Measurements from ENCODE around the gene MBTD1. TPM values are rescaled to one million over a fixed set of nuclear protein-coding genes. Genes with fewer than 3 reads are reported as not detected.

Gene MBTD1
- total and polyA plus RNA-seq, 10 of the 15 experiments (the other 5 are each of a cell fraction or from before 2014, with no cell fraction given), result 1.3 to 16.7 (median 9.5) TPM

- BruUV-seq (replicated peaks), result no TSS peak
- intact Hi-C loops (cut with micrococcal nuclease; ENCODE audit: unreplicated experiment) (no loop called here), in situ Hi-C loops (cut with MboI) (loop anchor here (10.0 kb wide), 1 partner anchor 349 kb away; no protein-coding TSS in a partner anchor)
- Histone ChIP-seq H3K9me3 (replicated peaks; ENCODE audit: control insufficient read depth, insufficient read depth, low read length) (no peaks in the 10 kb centered on the region), H4K20me1 (ENCODE audit: control insufficient read depth, insufficient read depth) (no peaks in the 10 kb centered on the region), H3K27me3 (replicated peaks in 1 of 2; ENCODE audit: control insufficient read depth in 2 of 2, insufficient read depth in 2 of 2, low read length in 1 of 2) (no peaks in the 10 kb centered on the region), H2AFZ (ENCODE audit: control insufficient read depth, low read depth, low read length) (no peak overlapping the region), H3K4me1 (ENCODE audit: control insufficient read depth, insufficient read depth, low read length) (no peaks in the 10 kb centered on the region), H3K4me3 (no peak overlapping the region), H3K4me2 (ENCODE audit: control insufficient read depth, insufficient read depth) (no peak overlapping the region), H3K9ac (ENCODE audit: control insufficient read depth, insufficient read depth, low read length) (no peak overlapping the region), H3K36me3 (ENCODE audit: control insufficient read depth in 2 of 2, insufficient read depth in 2 of 2, low read length in 1 of 2) (peaks cover 2 to 14% of the 10 kb centered on the region in 2 experiments), H3K27ac (ENCODE audit: control insufficient read depth, insufficient read depth) (no peak overlapping the region), H3K79me2 (ENCODE audit: control insufficient read depth, insufficient read depth, low read length) (no peaks in the 10 kb centered on the region)
- POLR2A ChIA-PET, result no interaction called here
- 97% methylated on average over 8 of the region's 8 CpGs for WGBS (ENCODE audit: insufficient coverage, insufficient replicate concordance, low lambda C conversion rate, missing lambda C conversion rate)
- no peak for DNase-seq (ENCODE audit: low read depth, low spot score)
- ATAC-seq, result no peak
- TF ChIP-seq HDAC2 (IDR thresholded peaks at IDR 0.05), result no peak
- TF ChIP-seq BCLAF1 (IDR thresholded peaks at IDR 0.05), result no peak
- no peak for TF ChIP-seq YY1 (IDR thresholded peaks at IDR 0.05; ENCODE audit: low read depth, low read length)
- no peak for TF ChIP-seq IRF3 (IDR thresholded peaks at IDR 0.05)
- TF ChIP-seq TAF1 (IDR thresholded peaks at IDR 0.05; ENCODE audit: borderline replicate concordance, low read depth, low read length), result no peak
- no peak for TF ChIP-seq EGR1 (IDR thresholded peaks at IDR 0.05; ENCODE audit: borderline replicate concordance in 1 of 2, low read depth in 2 of 2, low read length in 2 of 2)
- no peak for TF ChIP-seq CBX3 (IDR thresholded peaks at IDR 0.05; ENCODE audit: borderline replicate concordance, low read depth)
- TF ChIP-seq CBX5 (IDR thresholded peaks at IDR 0.05; ENCODE audit: low read depth), result no peak
- no peak for TF ChIP-seq ZNF384 (IDR thresholded peaks at IDR 0.05; ENCODE audit: borderline replicate concordance, low read depth, low read length)
- TF ChIP-seq NFYB (IDR thresholded peaks at IDR 0.05; ENCODE audit: insufficient read depth, low read depth, low read length), result no peak
- TF ChIP-seq ZBTB40 (IDR thresholded peaks at IDR 0.05; ENCODE audit: borderline replicate concordance), result no peak
- TF ChIP-seq SUPT20H (IDR thresholded peaks at IDR 0.05; ENCODE audit: borderline replicate concordance, control insufficient read depth, low read depth, low read length), result no peak
- CTCF ChIA-PET, result no interaction called here
- SMC1A ChIA-PET (ENCODE audit: uncharacterized antibody, unreplicated experiment), result interaction anchor here (1.3 kb wide), 1 partner anchor 52 kb away, joined by 3 read pairs; no protein-coding TSS in a partner anchor
- RAD21 ChIA-PET (ENCODE audit: unreplicated experiment), result no interaction called here
- no peak for FAIRE-seq
Measured at GRCh38 chr17:51185763-51186332, 74.0 kb downstream of the MBTD1 start.

Data from GM12878 (cell line).